Heart left ventricle (tissue), 16 donors: ENCODE results near the gene NFASC. TPM values are rescaled to one million over a fixed set of nuclear protein-coding genes. Genes with fewer than 3 reads are reported as not detected.

Source experiments
- ATAC-seq, 4 donors: fragments of 200-7000 bp; cut with Tn5 transposase; one replicate each; pipeline ENCODE4 v1.9.1; 2020 to 2022; ENCODE audit warnings: moderate library complexity in 4 of 4, mild to moderate bottlenecking in 3 of 4, moderate number of reproducible peaks in 1 of 4
- DNase-seq, 5 donors: peaks; one replicate each; pipeline ENCODE4 v3.0.0-alpha.2; 2020
- H3K27ac ChIP-seq, 12 donors: fragments of 200-600 bp; sonication (generic) in 4 of 12; one replicate each; pipeline versions ENCODE4 v1.5.0 to v1.8.0; 2016 to 2022; ENCODE audit warnings: mild to moderate bottlenecking in 2 of 12
- H3K27me3 ChIP-seq, 9 donors: fragments of 200-600 bp; sonication (generic) in 2 of 9; one replicate each; pipeline versions ENCODE4 v1.5.1 to v1.8.0; 2016 to 2022; ENCODE audit warnings: mild to moderate bottlenecking in 3 of 9
- H3K36me3 ChIP-seq, 9 donors: fragments of 200-600 bp; sonication (generic) in 2 of 9; one replicate each; pipeline versions ENCODE4 v1.5.0 to v1.8.0; 2018 to 2022; ENCODE audit warnings: mild to moderate bottlenecking in 2 of 9
- H3K4me1 ChIP-seq, 12 donors: fragments of 200-600 bp; sonication (generic) in 4 of 12; one replicate each; pipeline versions ENCODE4 v1.5.0 to v1.8.0; 2016 to 2022; ENCODE audit warnings: mild to moderate bottlenecking in 3 of 12
- H3K4me3 ChIP-seq, 12 donors: fragments of 200-600 bp; sonication (generic) in 4 of 12; one replicate each; pipeline versions ENCODE4 v1.5.0 to v1.8.0; 2017 to 2022; ENCODE audit warnings: mild to moderate bottlenecking in 9 of 12, moderate library complexity in 4 of 12
- H3K9me3 ChIP-seq, 12 donors: fragments of 200-600 bp; sonication (generic) in 4 of 12; one replicate each; pipeline versions ENCODE4 v1.5.0 to v1.8.0; 2016 to 2022; ENCODE audit warnings: mild to moderate bottlenecking in 1 of 12
- CTCF ChIP-seq, 12 donors: fragments of 200-600 bp; sonication (generic) in 4 of 12; IDR thresholded peaks; one replicate each; pipeline versions ENCODE4 v1.5.0 to v1.8.0; 2018 to 2022; ENCODE audit warnings: antibody characterized with exemption in 12 of 12, mild to moderate bottlenecking in 5 of 12
- POLR2A ChIP-seq, 2 donors: fragments of 450-650 bp; IDR thresholded peaks; one replicate each; pipeline ENCODE4 v1.6.1; 2017; ENCODE audit warnings: antibody characterized with exemption in 2 of 2, mild to moderate bottlenecking in 2 of 2, moderate library complexity in 2 of 2
- WGBS, 4 donors: extraction: QIAGEN DNeasy Blood & Tissue Kit in 2 of 4; methylation state at CpG; one replicate each; pipeline versions ENCODE4 v1.1.5 to v1.1.7; 2013 to 2018; 5-methylcytosine and 5-hydroxymethylcytosine counted together
- intact Hi-C, 10 donors: fragments of 100-400 bp; cut with DNase I; formaldehyde crosslinking; loops; one replicate each; pipeline versions ENCODE4 v1.11.1 to v1.14.2; 2022
- polyA plus RNA-seq, 2 donors: library from polyadenylated mRNA; stranded (reverse); fragments of 200-250 nt; gene quantifications; one replicate each; pipeline ENCODE4 v1.2.3, GENCODE V29; 2013
- total RNA-seq, 9 donors: library from RNA; depleted of rRNA in 2 of 9; stranded (reverse); fragments of >200 nt in 2 of 9; fragmentation: NEBNext Ultra II Directional in 3 of 9; extraction: Animal tissue kit (Norgen Biotek cat#: 25700) in 3 of 9; gene quantifications; one replicate each; pipeline versions ENCODE4 v1.1.0 to v1.2.4, GENCODE V29; 2016 to 2023
- donor health status: ischemic (EF 13 %, LVEDD 7.1; RV severe dilation, severe dysfunction).
- donor health status: healthy with polysubstance abuse.
- donor health status: DM: no; HTN: yes; CAD: no.
- donor health status: DM: no; HTN: no; CAD: no.
- donor health status: ischemic (EF 25% LVEDD 6.9; RV normal size, moderate dysfunction).
- donor health status: ischemic (EF 25% LVEDD 5.7; RV mildly dilated, moderate dysfunction).
- donor health status: healthy.
- donor health status: DM: yes; HTN: yes; CAD: no.
- donor health status: ischemic (EF 35%, LVEDD 5.7; RV mildly dilated, moderate dysfunction).
- donor health status: nonischemic (EF 11% LVEDD 7.7; RV severe dilation, severe dysfunction).
- donor health status: DM: yes; HTN: yes; CAD: no.
- donor health status: PGD.
- donor health status: ischemic (EF 29% LVEDD 5.4; RV normal size, mild dysfunction).
- donor health status: nonischemic (EF 23%, LVEDD 6.1; RV moderate dilation, normal function).

Gene NFASC
- total and polyA plus RNA-seq, 11 donors, result 2.5 to 14.6 (median 10.3) TPM

GRCh38 chr1:205071801-205072200 lies 201.1 kb downstream of the NFASC start:
- 86 to 91% (median 89%) methylated on average over 10 to 12 of the region's 12 CpGs for WGBS, 4 donors
- ATAC-seq (no peak), DNase-seq (no peak)
- Histone ChIP-seq H3K36me3 (no peaks in the 10 kb centered on the region), H3K9me3 (no peaks in the 10 kb centered on the region), H3K27ac (no peak overlapping the region), H3K4me3 (no peak overlapping the region), H3K4me1 (peaks cover 0 to 11% (median under 1%) of the 10 kb centered on the region in 12 donors), H3K27me3 (no peaks in the 10 kb centered on the region)
- TF ChIP-seq CTCF (IDR thresholded peaks at IDR 0.05), result no peak
- no peak for TF ChIP-seq POLR2A (IDR thresholded peaks at IDR 0.05)
- intact Hi-C loops, result no loop called here

- intact Hi-C loops, result no loop called here
- Histone ChIP-seq H3K9me3 (no peaks in the 10 kb centered on the region), H3K4me1 (peaks cover 0 to 15% (median 2%) of the 10 kb centered on the region in 12 donors), H3K36me3 (no peaks in the 10 kb centered on the region), H3K4me3 (no peak overlapping the region), H3K27me3 (no peaks in the 10 kb centered on the region), H3K27ac (no peak overlapping the region)
- TF ChIP-seq CTCF (IDR thresholded peaks at IDR 0.05), result no peak
- TF ChIP-seq POLR2A (IDR thresholded peaks at IDR 0.05), result no peak
- ATAC-seq (no peak), DNase-seq (no peak)
- 86 to 91% (median 89%) methylated on average over 9 of the region's 9 CpGs for WGBS, 4 donors
These were observed 201.6 kb downstream of the NFASC start for GRCh38 chr1:205072286-205072685.

Other genes starting within 250 kb of the NFASC start
- 1 to 10 TPM; 1.1 to 4.2 (median 1.5) TPM for gene LRRN2, start 185.1 kb upstream of the NFASC start, total RNA-seq
- gene LRRN2, start 185.1 kb upstream of the NFASC start, polyA plus RNA-seq, result 1 to 10 TPM in 1 of 2 donors, under 1 TPM in 1; 0.65 to 1.7 TPM
- 1 to 10 TPM in 1 of 9 donors, under 1 TPM in 5, not detected in 3; 0.04 to 2.4 (median 0.19) TPM for gene CNTN2, start 172.3 kb downstream of the NFASC start, total RNA-seq
- under 1 TPM; 0.06 to 0.84 TPM for gene CNTN2, start 172.3 kb downstream of the NFASC start, polyA plus RNA-seq
- gene TMEM81, start 213.6 kb downstream of the NFASC start, total RNA-seq, result 1 to 10 TPM; 1.3 to 3.8 (median 2.3) TPM
- gene TMEM81, start 213.6 kb downstream of the NFASC start, polyA plus RNA-seq, result 1 to 10 TPM; 3.0 to 3.3 TPM